Endodermal cell (in vitro differentiated cells): ENCODE results near the gene KAZN. TPM values are rescaled to one million over a fixed set of nuclear protein-coding genes. Genes with fewer than 3 reads are reported as not detected.
A peak's percentile ranks its signal among the peaks of the same experiment; 100 is the strongest.

Experiments used
- DNase-seq: peaks from one replicate; pipeline ENCODE4 v3.0.0-alpha.2; 2017
- H3K27ac ChIP-seq: 2 replicates; pipeline ENCODE4 v1.5.1; 2013; ENCODE audit warnings: mild to moderate bottlenecking, low read depth, low read length, moderate library complexity
- H3K27me3 ChIP-seq: 2 replicates; pipeline ENCODE4 v1.6.1; 2013; ENCODE audit warnings: mild to moderate bottlenecking, low read length, moderate library complexity; ENCODE audit not compliant: insufficient read depth, control insufficient read depth, poor library complexity, severe bottlenecking
- H3K36me3 ChIP-seq: 2 replicates; pipeline ENCODE4 v1.7.0; 2013; ENCODE audit warnings: mild to moderate bottlenecking, low read length, moderate library complexity; ENCODE audit not compliant: control insufficient read depth, insufficient read depth
- H3K4me1 ChIP-seq: one replicate; pipeline ENCODE4 v1.7.0; 2013; ENCODE audit warnings: low read length; ENCODE audit not compliant: control insufficient read depth, insufficient read depth
- H3K4me3 ChIP-seq: 2 replicates; pipeline ENCODE4 v1.5.1; 2013; ENCODE audit warnings: mild to moderate bottlenecking, low read length, moderate library complexity
- H3K9ac ChIP-seq: 2 replicates; pipeline ENCODE4 v1.6.1; 2013; ENCODE audit warnings: mild to moderate bottlenecking, low read length, moderate library complexity; ENCODE audit not compliant: poor library complexity, severe bottlenecking; ENCODE audit errors: extremely low read depth
- H3K9me3 ChIP-seq: 2 replicates; pipeline ENCODE4 v1.6.1; 2013; ENCODE audit warnings: mild to moderate bottlenecking, low read length, moderate library complexity; ENCODE audit not compliant: control insufficient read depth
- H3K27ac Mint-ChIP-seq: 2 replicates; pipeline ENCODE4 v1.8.0; 2020; ENCODE audit warnings: mixed read lengths
- H3K27me3 Mint-ChIP-seq: 2 replicates; pipeline ENCODE4 v1.8.0; 2021; ENCODE audit warnings: mild to moderate bottlenecking, mixed read lengths; ENCODE audit not compliant: insufficient read depth
- H3K36me3 Mint-ChIP-seq: 2 replicates; pipeline ENCODE4 v1.8.0; 2020; ENCODE audit warnings: low read depth, mixed read lengths
- H3K4me1 Mint-ChIP-seq: 2 replicates; pipeline ENCODE4 v1.8.0; 2020; ENCODE audit warnings: mixed read lengths
- H3K4me3 Mint-ChIP-seq: 2 replicates; pipeline ENCODE4 v1.8.0; 2020; ENCODE audit warnings: mild to moderate bottlenecking, moderate library complexity, mixed read lengths
- H3K9me3 Mint-ChIP-seq: 2 replicates; pipeline ENCODE4 v1.8.0; 2020; ENCODE audit warnings: mild to moderate bottlenecking, mixed read lengths
- WGBS, 2 experiments: methylation state at CpG; one replicate each; pipeline versions ENCODE4 v1.1.5 to v1.1.7; 2013; ENCODE audit warnings: missing lambda C conversion rate in 2 of 2, mixed read lengths in 1 of 2; ENCODE audit not compliant: insufficient coverage in 1 of 2, insufficient read length in 1 of 2; 5-methylcytosine and 5-hydroxymethylcytosine counted together
- total RNA-seq, 2 donors: library from RNA; stranded (reverse); fragmentation: NEBNext Ultra II Directional in 1 of 2; extraction: Animal tissue kit (Norgen Biotek cat#: 25700) in 1 of 2; gene quantifications; 2 replicates in 1 of 2; 3 replicates in 1 of 2; pipeline ENCODE4 v1.2.1, GENCODE V29; 2021
- TF ChIP-seq, protein P1 (sequence below): fragments of 200-600 bp; sonication (generic); conservative IDR thresholded peaks from 2 replicates; pipeline ENCODE4 v1.5.0; 2021; ENCODE audit warnings: antibody characterized with exemption, mild to moderate bottlenecking

KAZN gene
- total RNA-seq, 2 donors from 2014 or later, result 12.4 to 13.9 TPM

DNA sequence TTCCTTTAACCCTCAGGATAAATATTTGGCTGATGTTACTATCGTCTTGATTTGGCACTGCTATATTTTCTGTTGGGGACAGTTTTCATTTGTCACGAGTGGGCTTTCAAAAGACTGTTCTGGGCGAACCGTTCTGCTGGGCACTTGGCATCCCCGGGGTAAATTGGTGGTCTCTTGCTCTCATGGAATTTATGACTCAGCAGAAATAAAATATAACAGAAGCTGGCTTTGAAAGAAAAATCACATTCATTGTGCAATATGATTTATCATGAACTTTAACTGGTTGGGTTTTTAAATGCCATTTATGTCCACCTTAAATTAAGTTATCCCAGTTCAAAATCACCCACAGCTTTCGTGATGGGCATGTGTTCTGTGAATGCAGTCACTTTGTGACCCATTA, 147.3 kb downstream of the KAZN start:
- Histone ChIP-seq H3K36me3 (no peaks in the 10 kb centered on the region), H3K27ac (no peak overlapping the region), H3K9ac (no peak overlapping the region), H3K9me3 (no peaks in the 10 kb centered on the region), H3K4me3 (no peak overlapping the region), H3K27me3 (no peaks in the 10 kb centered on the region), H3K4me1 (peaks cover 6% of the 10 kb centered on the region)
- TF ChIP-seq, protein P1, sequence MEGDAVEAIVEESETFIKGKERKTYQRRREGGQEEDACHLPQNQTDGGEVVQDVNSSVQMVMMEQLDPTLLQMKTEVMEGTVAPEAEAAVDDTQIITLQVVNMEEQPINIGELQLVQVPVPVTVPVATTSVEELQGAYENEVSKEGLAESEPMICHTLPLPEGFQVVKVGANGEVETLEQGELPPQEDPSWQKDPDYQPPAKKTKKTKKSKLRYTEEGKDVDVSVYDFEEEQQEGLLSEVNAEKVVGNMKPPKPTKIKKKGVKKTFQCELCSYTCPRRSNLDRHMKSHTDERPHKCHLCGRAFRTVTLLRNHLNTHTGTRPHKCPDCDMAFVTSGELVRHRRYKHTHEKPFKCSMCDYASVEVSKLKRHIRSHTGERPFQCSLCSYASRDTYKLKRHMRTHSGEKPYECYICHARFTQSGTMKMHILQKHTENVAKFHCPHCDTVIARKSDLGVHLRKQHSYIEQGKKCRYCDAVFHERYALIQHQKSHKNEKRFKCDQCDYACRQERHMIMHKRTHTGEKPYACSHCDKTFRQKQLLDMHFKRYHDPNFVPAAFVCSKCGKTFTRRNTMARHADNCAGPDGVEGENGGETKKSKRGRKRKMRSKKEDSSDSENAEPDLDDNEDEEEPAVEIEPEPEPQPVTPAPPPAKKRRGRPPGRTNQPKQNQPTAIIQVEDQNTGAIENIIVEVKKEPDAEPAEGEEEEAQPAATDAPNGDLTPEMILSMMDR, result no peak
- no peak overlapping the region for H3K4me3 Mint-ChIP-seq
- no peak for DNase-seq
- peaks cover 43% of the 10 kb centered on the region for H3K4me1 Mint-ChIP-seq
- no peaks in the 10 kb centered on the region for H3K9me3 Mint-ChIP-seq
- H3K27ac Mint-ChIP-seq, result no peak overlapping the region
- no peaks in the 10 kb centered on the region for H3K36me3 Mint-ChIP-seq
- no peaks in the 10 kb centered on the region for H3K27me3 Mint-ChIP-seq
- 92 to 95% methylated on average over 5 to 6 of the region's 6 CpGs for WGBS, 2 experiments

DNA sequence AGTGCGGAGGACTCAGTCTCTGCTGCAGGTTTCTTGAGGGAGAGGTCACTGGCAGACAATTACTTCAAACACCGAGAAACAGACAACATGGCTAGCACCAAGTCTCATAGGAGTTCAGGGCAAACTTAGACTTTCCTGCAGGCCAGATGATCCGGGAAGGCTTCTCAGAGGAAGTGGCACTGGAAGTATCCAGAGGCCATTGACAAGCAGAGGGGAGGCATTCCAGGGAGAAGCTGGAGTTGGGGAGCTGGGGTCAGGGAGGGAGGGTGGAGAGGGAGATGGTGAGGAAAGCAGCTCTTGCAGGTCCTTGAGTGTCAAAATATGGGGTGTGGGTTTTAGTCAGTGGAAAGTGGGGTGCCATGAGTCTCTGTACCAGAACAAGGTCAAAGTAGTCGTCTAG, 147.9 kb downstream of the KAZN start:
- H3K4me3 ChIP-seq, result no peak overlapping the region
- H3K36me3 ChIP-seq, result no peaks in the 10 kb centered on the region
- DNase-seq, result peak; percentile 59
- no peaks in the 10 kb centered on the region for H3K27me3 Mint-ChIP-seq
- no peaks in the 10 kb centered on the region for H3K9me3 ChIP-seq
- H3K4me1 ChIP-seq, result peaks cover 6% of the 10 kb centered on the region
- no peak overlapping the region for H3K27ac Mint-ChIP-seq
- H3K36me3 Mint-ChIP-seq, result no peaks in the 10 kb centered on the region
- H3K9me3 Mint-ChIP-seq, result no peaks in the 10 kb centered on the region
- TF ChIP-seq, protein P1, result no peak
- H3K9ac ChIP-seq, result no peak overlapping the region
- WGBS, 2 experiments, result 83% methylated on average over 4 of the region's 4 CpGs; no CpG with 5 or more reads in 1 of the 2 experiments
- H3K27ac ChIP-seq, result no peak overlapping the region
- no peak overlapping the region for H3K4me3 Mint-ChIP-seq
- no peaks in the 10 kb centered on the region for H3K27me3 ChIP-seq
- peaks cover 37% of the 10 kb centered on the region for H3K4me1 Mint-ChIP-seq

DNA sequence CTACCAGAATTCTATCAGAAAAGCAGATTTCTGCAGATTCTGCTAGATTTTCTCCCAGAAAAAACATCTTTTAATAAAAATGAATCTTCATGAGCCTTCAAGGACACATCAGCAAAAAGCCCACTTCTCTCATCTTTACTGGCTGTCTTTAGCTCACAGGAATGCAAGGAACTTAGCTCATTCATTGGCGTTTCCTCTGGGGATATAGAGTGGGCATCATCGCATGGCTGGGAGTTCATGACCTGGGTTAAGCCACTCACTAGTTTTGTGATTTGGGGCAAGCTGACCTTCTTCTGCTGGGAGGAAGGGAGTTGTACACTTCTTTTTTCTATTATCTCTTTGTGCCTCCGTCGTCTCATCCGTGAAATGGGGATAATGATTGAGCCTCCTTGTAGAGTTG, 149.7 kb downstream of the KAZN start:
- no peaks in the 10 kb centered on the region for H3K27me3 ChIP-seq
- H3K4me3 ChIP-seq, result no peak overlapping the region
- TF ChIP-seq, protein P1, result no peak
- peaks cover 22% of the 10 kb centered on the region for H3K4me1 Mint-ChIP-seq
- peaks cover 3% of the 10 kb centered on the region for H3K4me1 ChIP-seq
- peaks cover 10% of the 10 kb centered on the region for H3K9me3 Mint-ChIP-seq
- H3K36me3 Mint-ChIP-seq, result peaks cover 7% of the 10 kb centered on the region
- no peaks in the 10 kb centered on the region for H3K9me3 ChIP-seq
- H3K9ac ChIP-seq, result no peak overlapping the region
- H3K27me3 Mint-ChIP-seq, result no peaks in the 10 kb centered on the region
- no peaks in the 10 kb centered on the region for H3K36me3 ChIP-seq
- no peak overlapping the region for H3K4me3 Mint-ChIP-seq
- no peak overlapping the region for H3K27ac Mint-ChIP-seq
- no peak overlapping the region for H3K27ac ChIP-seq
- WGBS, 2 experiments, result 90 to 91% methylated on average over 5 of the region's 5 CpGs
- DNase-seq, result peak; percentile 33
